Epithelial cell of esophagus (primary cell): ENCODE data around the gene ELAVL1.
"Not testable (repeated sequence)": the region's sequence is repeated elsewhere in the genome, so short reads cannot be mapped to it uniquely, and the experiment has no call there.

Source experiments
- DNase-seq: peaks from one replicate; pipeline ENCODE4 v3.0.0; 2010; ENCODE audit warnings: low read depth
- H3K4me3 ChIP-seq: 2 replicates; pipeline ENCODE4 v1.5.1; 2011; ENCODE audit warnings: mild to moderate bottlenecking, low read length, control low read depth
- TF ChIP-seq, protein P1 (sequence below): IDR thresholded peaks from 2 replicates; pipeline ENCODE4 v1.5.1; 2011; ENCODE audit warnings: low read depth, mild to moderate bottlenecking, low read length, control low read depth, inconsistent platforms; ENCODE audit not compliant: insufficient read depth; ENCODE audit errors: missing control alignments

ELAVL1 gene

DNA sequence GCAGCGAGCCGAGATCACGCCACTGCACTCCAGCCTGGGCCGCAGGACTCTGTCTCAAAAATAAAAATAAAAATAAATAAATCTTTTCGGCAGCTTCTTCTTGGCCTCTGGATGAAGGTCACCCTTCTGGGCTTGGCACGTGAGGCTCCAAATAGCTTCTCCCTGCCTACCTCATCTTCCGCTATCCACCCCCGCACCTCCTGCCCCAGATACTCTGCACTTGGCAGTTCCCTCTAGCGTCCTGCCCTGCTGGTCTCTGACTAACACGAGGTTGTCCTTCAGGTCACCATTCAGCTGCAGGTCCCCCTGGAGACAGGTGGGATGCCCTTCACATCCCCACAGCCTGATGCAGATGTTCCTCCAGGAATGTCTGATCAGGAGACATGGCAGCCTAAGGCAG is 38.6 kb upstream of the ELAVL1 start:
- TF ChIP-seq, protein P1, sequence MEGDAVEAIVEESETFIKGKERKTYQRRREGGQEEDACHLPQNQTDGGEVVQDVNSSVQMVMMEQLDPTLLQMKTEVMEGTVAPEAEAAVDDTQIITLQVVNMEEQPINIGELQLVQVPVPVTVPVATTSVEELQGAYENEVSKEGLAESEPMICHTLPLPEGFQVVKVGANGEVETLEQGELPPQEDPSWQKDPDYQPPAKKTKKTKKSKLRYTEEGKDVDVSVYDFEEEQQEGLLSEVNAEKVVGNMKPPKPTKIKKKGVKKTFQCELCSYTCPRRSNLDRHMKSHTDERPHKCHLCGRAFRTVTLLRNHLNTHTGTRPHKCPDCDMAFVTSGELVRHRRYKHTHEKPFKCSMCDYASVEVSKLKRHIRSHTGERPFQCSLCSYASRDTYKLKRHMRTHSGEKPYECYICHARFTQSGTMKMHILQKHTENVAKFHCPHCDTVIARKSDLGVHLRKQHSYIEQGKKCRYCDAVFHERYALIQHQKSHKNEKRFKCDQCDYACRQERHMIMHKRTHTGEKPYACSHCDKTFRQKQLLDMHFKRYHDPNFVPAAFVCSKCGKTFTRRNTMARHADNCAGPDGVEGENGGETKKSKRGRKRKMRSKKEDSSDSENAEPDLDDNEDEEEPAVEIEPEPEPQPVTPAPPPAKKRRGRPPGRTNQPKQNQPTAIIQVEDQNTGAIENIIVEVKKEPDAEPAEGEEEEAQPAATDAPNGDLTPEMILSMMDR, result no peak
- H3K4me3 ChIP-seq, result no peak overlapping the region
- no peak for DNase-seq

DNA sequence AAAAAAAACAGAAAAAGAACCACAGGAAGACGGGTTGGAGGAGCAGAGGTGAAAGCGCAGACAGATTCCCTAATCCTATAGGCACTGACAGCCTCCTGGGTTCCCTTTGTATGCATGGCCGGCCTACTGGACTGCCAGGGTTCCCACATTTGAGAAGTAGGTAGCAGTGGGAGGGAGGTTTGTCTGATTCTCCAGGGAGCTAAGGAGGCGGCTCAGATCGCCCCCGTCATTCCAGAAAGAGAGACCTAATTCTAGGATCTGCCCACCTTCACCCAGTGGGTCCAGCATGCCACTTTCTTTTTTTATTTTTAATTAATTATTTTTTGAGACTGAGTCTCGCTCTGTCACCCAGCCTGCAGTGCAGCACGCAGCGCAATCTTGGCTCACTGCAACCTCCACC is 37.5 kb upstream of the ELAVL1 start:
- TF ChIP-seq, protein P1, result no peak

DNA sequence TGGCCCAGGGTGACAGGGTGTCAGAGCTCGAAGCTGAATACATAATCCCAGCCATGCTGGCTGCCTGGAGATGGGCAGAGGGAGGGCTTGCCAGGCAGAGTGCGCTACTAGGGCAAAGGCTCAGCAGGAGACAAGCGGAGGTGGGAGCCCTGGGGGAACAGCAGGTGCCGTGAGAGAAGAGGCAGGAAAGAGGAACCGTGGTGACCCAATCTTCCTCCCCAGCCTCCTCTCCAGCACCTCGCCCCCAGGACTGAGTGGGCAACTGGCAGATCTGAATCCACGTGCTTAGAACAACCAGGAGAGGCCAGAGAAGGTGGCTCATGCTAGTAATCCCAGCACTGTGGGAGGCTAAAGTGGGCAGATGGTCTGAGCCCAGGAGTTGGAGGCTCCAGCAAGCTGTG is 36.1 kb upstream of the ELAVL1 start:
- no peak overlapping the region for H3K4me3 ChIP-seq
- TF ChIP-seq, protein P1, result no peak
- no peak for DNase-seq

More for the DNA sequence above, 37.5 kb upstream of the ELAVL1 start:
- DNase-seq, result no peak
- no peak overlapping the region for H3K4me3 ChIP-seq

DNA sequence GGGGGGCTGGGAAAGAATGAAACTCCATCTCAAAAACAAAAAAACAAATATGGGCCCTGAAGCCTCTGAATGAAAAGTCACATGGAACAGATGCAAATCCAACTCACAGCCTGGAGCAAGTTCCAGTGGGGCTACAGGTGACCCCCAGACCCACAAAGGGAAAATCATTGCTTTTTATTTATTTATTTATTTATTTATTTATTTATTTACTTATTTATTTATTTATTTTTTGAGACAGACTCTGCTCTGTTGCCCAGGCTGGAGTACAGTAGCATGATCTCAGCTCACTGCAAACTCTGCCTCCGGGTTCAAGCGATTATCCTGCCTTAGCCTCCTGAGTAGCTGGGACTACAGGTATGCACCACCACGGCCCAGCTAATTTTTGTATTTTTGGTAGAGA is 33.8 kb upstream of the ELAVL1 start:
- TF ChIP-seq, protein P1, result no peak
- DNase-seq, result no peak
- H3K4me3 ChIP-seq, result no peak overlapping the region

DNA sequence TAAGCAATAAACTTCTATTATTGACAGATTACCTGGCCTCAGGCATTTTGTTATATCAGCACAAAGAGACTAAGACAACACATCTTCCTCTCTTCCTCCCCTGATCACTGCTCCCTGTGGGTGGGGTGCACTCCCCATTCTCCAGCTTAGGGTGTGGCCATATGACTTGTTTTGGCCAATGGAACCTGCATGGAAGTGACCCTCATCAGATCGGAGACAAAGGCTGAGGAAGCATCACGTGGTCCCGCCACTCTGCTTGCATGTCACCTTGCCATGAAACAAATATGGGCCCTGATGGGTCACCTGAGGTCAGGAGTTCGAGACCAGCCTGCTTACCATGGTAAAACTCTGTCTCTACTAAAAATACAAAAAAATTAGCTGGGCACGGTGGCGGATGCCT is 33.4 kb upstream of the ELAVL1 start:
- TF ChIP-seq, protein P1, result no peak
- H3K4me3 ChIP-seq, result no peak overlapping the region
- no peak for DNase-seq

DNA sequence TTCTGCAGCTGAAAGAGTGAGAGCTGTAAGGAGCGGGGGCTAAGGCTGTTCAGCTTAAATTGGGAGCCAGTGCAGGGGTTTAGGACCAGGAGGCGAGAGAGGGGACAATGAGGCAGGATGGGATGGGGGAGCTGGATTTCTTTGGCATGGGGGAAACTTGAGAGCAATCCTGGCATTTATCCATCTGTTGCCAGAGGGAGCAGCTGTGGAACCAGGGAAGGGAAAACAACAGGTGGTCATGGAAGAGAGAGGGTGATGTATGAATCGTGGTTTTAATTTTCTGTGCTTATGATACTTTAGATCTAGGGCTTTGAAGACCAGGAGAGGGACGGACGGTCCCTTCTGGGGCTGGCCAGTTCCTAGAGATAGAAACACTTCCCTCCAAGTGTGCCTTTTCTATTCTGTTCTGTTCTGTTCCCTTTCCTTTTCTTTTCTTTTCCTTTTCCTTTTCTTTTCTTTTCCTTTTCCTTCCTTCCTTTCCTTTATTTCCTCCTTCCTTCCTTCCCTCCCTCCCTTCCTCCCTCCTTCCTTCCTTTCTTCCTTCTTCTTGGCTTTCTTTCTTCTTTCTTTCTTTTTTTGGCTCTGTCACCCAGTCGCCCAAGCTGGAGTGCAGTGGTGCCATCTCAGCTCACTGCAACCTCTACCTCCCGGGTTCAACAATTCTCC is 31.1 kb upstream of the ELAVL1 start:
- TF ChIP-seq, protein P1, result no peak
- DNase-seq, result no peak
- no peak overlapping the region for H3K4me3 ChIP-seq

DNA sequence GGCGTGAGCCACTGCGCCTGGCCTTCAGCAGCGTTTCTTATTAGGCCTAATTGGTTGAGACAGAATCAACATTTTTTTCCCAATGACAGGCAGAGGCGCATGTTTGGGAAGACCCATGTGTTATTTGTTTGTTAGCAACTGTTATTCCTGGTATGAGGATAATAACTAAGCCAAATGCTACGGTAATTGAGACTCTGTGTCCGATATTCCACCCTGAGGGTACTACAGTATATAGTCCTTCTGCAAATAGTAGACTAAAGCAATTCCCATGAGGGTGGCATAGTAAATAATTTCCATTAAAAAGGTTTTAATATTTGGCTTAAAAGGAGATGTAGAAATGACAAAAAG is 28.7 kb upstream of the ELAVL1 start:
- no peak for DNase-seq
- TF ChIP-seq, protein P1, result no peak

DNA sequence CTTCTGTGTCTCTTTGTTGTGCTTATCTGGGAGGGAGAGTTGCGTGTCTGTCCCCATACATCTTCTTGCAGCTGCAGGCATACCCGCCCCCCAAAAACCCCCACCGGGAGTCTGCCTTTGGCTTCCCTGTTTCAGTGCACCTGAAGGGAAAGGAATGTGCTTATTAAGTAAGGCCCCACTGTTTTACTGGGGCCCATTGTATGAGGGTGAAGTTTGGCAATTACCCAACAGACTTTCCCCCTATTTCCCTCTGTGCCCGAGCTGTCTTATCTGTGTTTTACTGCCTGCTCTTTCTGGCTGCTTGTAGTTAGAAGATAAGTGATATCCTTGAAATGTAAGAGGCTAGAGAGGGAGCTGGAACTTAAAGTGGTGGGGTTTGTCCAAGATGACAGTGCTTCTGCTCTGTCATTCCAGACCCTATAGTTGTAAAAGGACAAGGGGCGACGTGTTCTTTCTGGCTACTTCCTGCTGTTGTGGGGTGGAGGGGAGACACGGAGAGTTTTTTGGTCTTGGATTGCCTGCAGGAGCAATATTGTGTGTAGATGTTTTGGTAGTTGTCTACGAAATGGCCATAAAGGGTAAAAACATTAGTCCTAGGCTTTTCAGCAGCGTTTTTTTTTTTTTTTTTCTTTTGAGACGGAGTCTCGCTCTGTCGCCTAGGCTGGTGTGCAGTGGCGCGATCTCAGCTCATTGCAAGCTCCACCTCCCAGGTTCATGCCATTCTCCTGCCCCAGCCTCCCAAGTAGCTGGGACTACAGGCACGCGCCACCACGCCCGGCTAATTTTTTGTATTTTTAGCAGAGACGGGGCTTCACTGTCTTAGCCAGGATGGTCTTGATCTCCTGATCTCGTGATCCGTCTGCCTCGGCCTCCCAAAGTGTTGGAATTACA is 28.1 kb upstream of the ELAVL1 start:
- not testable (repeated sequence) for H3K4me3 ChIP-seq, DNase-seq

More for the DNA sequence above, 28.7 kb upstream of the ELAVL1 start:
- no peak overlapping the region for H3K4me3 ChIP-seq
